NCI-H748 (cell line): ENCODE data around the gene ARHGAP6.

Source experiments
- DNase-seq: peaks from one replicate; lab custom pipeline; 2025; ENCODE audit not compliant: unreplicated experiment; lab: John Stamatoyannopoulos, UW

The ARHGAP6 gene

DNA sequence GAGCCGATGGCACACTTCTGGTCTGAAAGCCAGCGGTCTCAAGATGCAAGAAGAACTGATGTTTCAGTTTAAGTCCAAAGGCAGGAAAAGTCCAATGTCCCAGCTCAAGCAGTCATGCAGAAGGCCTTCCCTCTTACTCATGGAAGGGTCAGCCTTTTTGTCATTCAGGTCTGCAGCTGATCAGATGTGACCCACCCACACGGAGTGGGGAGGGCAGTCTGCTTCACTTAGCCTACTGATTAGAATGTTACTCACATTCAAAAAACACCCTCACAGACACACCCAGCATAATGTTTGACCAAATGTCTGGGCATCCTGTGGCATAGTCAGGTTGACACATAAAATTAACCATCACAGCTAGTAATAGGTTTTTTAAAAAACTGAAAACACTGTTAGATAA lies 548.0 kb downstream of the ARHGAP6 start:
- no peak for DNase-seq

DNA sequence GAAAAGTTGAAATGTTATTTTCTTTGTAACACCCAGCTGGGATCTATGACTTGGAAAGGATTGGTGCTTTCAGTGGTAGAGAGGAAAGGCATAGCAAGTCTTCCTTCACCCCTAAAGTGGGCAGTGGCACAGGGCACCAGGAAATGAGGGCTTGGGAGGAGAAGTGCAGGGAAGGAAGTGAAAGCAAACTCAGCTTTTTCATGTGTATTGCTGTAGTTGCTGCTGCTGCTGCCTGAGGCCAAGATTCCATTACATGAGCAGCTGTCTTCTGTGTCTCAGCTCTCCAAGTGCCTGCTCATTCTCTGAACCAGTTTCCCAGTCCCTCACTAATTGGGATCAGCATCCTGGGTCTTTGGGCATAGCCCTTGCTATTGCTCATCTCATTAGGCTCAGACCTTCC lies 552.0 kb downstream of the ARHGAP6 start:
- no peak for DNase-seq

- no peak for DNase-seq
These were observed 553.8 kb downstream of the ARHGAP6 start for GRCh38 chrX:11111947-11112346.

DNA sequence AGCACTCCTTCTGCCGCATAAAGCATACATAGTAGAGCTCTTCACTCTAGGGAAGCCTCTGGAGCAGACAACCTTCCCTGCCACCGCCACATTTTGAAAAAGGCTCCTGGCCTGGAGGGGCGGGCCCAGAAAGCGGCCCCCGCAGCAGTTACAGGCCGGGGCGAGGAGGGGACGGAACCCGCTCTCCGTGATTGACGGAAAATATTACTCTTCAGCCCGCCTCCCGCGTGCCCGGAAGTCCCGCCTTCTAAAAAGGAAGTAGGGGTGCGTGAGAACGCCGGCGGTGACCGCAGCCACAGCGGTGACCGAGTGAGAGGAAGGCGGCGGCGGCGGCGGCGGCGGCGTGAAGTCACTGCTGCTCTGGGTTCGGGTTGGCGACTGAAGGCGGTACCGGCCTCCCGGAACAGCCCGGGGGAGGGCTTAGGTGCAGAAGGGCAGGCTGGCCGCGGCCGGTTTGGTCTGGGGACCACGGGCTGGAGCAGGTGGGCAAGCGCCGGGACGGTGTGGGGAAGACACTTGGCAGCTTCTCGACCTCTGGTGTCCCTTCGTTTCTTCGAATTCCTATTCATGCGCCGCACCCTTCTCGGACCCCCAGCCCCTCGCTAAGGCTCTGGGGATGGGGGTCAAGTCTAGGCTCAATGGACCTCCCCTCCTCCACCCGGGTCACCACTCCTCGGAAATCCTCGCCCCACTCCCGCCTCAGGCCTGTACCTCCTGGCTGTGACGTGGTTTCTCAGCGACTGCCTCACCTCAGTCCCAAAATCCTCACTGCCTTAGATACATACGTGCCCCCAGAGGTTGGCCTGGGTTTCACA lies 554.5 kb downstream of the ARHGAP6 start, which contains the start of gene HCCS:
Gene HCCS (plus strand): TSS at position 296 of the 815 bp plus-strand sequence. CDS start 729 bp downstream, outside the sequence.
- DNase-seq = peak; percentile 89

DNA sequence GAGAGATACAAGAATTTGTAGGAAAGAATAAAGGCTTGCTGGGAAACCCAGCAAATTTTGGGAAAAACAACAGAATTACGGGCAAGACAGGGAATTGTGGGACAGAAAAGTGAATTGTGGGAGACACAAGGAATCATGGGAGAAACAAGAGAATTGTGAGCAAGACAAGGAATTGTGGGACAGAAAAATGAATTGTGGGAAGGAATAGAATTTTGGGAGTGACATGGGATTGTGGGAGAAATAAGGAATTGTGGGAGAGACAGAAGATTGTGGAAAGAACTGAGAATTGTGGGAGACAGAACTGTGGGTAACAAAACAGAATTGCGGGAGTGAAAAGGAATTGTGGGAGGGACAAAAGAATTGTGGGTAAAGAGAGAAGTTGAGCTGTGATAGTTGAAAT lies 555.8 kb downstream of the ARHGAP6 start:
- no peak for DNase-seq

GRCh38 chrX:11108253-11108941 lies 557.3 kb downstream of the ARHGAP6 start:
- DNase-seq = no peak

DNA sequence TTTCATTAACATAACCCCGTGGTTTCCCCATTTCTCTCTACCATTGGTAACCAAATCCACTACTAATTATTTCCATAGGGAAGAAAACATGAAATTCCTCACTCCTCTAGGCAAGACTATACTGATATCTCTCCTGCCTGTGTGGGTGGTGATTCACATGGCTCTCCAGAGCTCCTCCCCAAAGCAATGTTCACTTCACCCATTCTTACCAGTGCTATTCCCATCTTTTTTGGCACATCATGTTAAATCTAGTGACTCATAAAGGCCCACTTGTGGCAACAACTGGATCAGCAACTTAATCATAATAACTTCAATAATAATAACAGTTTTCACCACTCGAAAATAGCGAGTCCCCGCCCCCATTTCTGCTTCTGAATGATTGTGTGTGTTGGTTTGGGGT lies 560.6 kb downstream of the ARHGAP6 start:
- no peak for DNase-seq

DNA sequence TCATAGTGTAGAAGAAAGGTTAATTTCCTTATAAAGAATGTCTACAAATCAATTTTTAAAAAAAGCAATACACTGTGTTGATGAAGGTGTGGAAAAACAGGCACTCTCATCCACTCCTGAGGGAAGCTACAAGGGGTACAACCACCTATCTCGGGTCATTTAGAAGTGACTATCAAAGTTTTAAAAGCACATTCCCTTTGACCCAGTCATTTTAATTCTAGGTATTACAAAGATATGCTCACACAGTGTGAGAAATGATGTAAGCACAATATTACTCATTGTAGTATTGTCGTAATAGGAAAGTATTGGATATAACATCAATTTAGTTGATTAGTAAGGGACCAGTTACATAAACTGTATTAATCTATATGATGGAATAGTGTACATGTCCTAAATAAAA lies 562.0 kb downstream of the ARHGAP6 start:
- no peak for DNase-seq

DNA sequence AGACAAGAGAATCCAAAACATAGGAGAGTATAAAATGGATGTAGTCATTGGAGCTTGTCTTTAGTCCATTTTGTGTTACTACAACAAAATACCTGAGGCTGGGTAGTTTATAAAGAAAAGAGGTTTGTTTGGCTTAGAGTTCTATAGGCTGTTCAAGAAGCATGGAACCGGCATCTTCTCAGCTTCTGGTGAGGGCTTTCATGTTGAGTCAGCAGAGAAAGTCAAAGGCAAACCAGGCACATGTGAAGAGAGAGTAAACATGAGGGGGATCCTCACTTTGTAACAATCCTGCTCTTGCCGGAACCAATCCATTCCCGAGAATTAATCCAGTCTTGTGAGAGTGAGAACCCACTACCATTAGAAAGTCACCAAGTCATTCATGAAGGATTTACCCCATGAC lies 562.7 kb downstream of the ARHGAP6 start:
- no peak for DNase-seq

DNA sequence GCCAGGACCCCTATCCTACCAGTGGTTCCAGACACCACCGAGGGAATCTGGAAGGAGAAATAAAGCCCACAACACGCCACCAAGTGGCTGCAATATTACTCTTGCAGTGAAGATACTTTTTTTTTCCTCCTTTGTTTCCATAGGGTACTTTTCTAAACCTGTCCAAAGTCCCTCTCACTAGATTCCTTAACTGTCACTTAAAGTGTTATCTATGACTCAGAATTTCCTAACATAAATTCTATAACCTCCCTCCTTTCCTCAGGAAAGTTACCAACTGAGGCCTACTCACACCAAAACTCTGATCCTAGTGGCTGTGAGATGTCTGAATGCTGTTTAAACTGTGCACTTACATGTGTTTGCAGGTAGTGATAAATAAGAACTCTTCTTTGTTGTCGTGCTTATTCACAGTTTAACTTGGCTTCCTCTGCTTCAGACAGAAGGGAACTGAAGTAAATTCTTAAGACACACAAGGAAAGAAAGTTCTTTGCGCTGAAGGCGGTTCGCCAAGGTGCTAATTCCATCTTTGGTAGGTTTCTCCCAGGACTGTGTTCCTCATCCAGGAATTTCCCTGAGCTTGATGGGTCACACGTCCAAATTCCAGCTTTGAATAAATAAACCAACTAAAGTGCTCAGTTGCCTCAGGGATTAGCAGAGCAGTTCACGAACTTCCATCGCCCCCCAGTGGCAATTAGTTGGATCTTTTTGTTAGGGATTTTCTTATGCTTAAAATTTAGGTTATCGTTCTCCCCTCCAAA lies 565.3 kb downstream of the ARHGAP6 start:
- DNase-seq = peak; percentile 64

- no peak for DNase-seq
These were observed 566.3 kb downstream of the ARHGAP6 start for GRCh38 chrX:11099465-11099864.

DNA sequence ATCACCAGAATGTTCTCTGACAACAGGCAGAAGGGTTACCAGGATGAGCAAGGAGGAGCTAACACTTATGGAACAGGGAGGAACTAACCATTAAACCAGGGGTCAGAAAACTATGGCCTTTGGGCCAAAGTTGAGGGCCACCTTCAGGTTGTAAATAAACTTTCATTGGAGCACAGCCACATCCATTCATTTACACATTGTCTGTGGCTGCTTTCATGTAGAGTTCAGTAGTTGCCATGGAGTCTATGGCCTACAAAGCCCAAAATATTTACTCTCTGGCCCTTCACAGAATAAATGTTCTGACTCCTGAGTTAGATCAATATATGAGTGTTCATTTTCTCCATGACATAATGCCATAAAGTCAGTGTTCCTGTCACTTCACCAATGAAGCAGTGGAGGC lies 567.8 kb downstream of the ARHGAP6 start:
- peak; percentile 86 for DNase-seq

GRCh38 chrX:11089802-11090201 lies 575.9 kb downstream of the ARHGAP6 start:
- no peak for DNase-seq
